ENCODE data around the gene NF1.

The NF1 gene

DNA sequence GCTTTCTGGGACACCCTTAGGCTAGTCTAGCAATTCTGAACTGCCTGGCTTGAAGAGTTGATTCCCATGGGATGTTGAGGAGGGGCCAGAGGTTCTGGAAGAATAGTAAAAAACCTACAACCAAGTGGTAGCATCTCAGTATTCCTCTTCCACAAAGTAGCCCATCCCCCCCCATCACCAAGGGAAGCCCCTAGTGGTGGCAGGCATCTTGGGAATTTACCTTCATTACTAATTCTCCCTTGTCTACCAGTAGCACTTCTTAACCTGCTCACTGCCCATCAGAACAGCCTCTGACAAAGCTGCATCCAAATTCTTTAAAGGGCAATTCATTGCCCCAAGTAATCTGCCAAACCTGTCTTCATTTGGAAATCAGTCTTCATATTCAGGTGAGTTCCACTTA is 283.9 kb downstream of the NF1 start:
- TF ChIP-seq TAF1 (IDR thresholded peaks at IDR 0.05; ENCODE audit: borderline replicate concordance, insufficient read depth, low read length) (no peak), POLR2AphosphoS5 (IDR thresholded peaks at IDR 0.05; ENCODE audit: low read depth, low read length) (no peak), FOXP2 (optimal IDR thresholded peaks at IDR 0.05; ENCODE audit: borderline replicate concordance, extremely low read depth, extremely low read length, insufficient read depth) (no peak), SIN3A (IDR thresholded peaks at IDR 0.05; ENCODE audit: borderline replicate concordance, insufficient read depth, low read length) (no peak)
- TF ChIP-seq, protein P1, sequence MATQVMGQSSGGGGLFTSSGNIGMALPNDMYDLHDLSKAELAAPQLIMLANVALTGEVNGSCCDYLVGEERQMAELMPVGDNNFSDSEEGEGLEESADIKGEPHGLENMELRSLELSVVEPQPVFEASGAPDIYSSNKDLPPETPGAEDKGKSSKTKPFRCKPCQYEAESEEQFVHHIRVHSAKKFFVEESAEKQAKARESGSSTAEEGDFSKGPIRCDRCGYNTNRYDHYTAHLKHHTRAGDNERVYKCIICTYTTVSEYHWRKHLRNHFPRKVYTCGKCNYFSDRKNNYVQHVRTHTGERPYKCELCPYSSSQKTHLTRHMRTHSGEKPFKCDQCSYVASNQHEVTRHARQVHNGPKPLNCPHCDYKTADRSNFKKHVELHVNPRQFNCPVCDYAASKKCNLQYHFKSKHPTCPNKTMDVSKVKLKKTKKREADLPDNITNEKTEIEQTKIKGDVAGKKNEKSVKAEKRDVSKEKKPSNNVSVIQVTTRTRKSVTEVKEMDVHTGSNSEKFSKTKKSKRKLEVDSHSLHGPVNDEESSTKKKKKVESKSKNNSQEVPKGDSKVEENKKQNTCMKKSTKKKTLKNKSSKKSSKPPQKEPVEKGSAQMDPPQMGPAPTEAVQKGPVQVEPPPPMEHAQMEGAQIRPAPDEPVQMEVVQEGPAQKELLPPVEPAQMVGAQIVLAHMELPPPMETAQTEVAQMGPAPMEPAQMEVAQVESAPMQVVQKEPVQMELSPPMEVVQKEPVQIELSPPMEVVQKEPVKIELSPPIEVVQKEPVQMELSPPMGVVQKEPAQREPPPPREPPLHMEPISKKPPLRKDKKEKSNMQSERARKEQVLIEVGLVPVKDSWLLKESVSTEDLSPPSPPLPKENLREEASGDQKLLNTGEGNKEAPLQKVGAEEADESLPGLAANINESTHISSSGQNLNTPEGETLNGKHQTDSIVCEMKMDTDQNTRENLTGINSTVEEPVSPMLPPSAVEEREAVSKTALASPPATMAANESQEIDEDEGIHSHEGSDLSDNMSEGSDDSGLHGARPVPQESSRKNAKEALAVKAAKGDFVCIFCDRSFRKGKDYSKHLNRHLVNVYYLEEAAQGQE (IDR thresholded peaks at IDR 0.05; ENCODE audit: insufficient read depth in 1 of 2, low read depth in 2 of 2, low read length in 2 of 2) = no peak

GRCh38 chr17:31379597-31380205 is 284.9 kb downstream of the NF1 start:
- no peak for TF ChIP-seq FOXP2 (optimal IDR thresholded peaks at IDR 0.05; ENCODE audit: borderline replicate concordance, extremely low read depth, extremely low read length, insufficient read depth)
- no peak for TF ChIP-seq TAF1 (IDR thresholded peaks at IDR 0.05; ENCODE audit: borderline replicate concordance, insufficient read depth, low read length)
- no peak for TF ChIP-seq POLR2AphosphoS5 (IDR thresholded peaks at IDR 0.05; ENCODE audit: low read depth, low read length)
- TF ChIP-seq, protein P1 (IDR thresholded peaks at IDR 0.05; ENCODE audit: insufficient read depth in 1 of 2, low read depth in 2 of 2, low read length in 2 of 2) = no peak
- no peak for TF ChIP-seq SIN3A (IDR thresholded peaks at IDR 0.05; ENCODE audit: borderline replicate concordance, insufficient read depth, low read length)

DNA sequence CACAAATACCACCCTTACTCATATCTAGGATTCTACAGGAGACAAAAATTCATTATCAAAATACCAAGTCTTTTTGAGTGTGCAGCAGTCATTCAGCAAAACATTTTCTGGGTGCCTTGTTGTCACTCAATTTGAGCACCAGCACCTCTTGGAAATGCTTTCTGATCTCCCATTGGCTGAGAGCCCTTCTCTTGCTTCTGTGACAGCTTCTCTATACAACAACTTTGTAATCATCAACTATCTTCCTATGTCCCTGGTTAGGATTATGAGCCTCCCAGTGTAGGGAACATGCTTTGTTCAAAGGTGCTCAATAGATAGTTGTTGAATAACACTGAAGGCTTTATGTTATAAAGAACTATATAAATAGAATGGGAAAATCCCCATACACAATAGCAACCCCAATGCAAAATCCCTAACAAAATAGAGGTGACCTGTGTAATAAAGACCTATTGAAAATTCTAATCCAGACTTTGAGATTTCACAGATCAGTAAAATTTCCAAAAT is 286.4 kb downstream of the NF1 start:
- TF ChIP-seq TAF1 (IDR thresholded peaks at IDR 0.05; ENCODE audit: borderline replicate concordance, insufficient read depth, low read length) (no peak), SIN3A (IDR thresholded peaks at IDR 0.05; ENCODE audit: borderline replicate concordance, insufficient read depth, low read length) (no peak), POLR2AphosphoS5 (IDR thresholded peaks at IDR 0.05; ENCODE audit: low read depth, low read length) (no peak), FOXP2 (optimal IDR thresholded peaks at IDR 0.05; ENCODE audit: borderline replicate concordance, extremely low read depth, extremely low read length, insufficient read depth) (no peak)
- TF ChIP-seq, protein P1 (IDR thresholded peaks at IDR 0.05; ENCODE audit: insufficient read depth in 1 of 2, low read depth in 2 of 2, low read length in 2 of 2) = no peak

- TF ChIP-seq TAF1 (IDR thresholded peaks at IDR 0.05; ENCODE audit: borderline replicate concordance, insufficient read depth, low read length) (no peak), FOXP2 (optimal IDR thresholded peaks at IDR 0.05; ENCODE audit: borderline replicate concordance, extremely low read depth, extremely low read length, insufficient read depth) (no peak), POLR2AphosphoS5 (IDR thresholded peaks at IDR 0.05; ENCODE audit: low read depth, low read length) (no peak), SIN3A (IDR thresholded peaks at IDR 0.05; ENCODE audit: borderline replicate concordance, insufficient read depth, low read length) (no peak)
- TF ChIP-seq, protein P1 (IDR thresholded peaks at IDR 0.05; ENCODE audit: insufficient read depth in 1 of 2, low read depth in 2 of 2, low read length in 2 of 2) = no peak
Measured at GRCh38 chr17:31385428-31386285, 290.9 kb downstream of the NF1 start.
